ENCODE measurements around the gene DSCAM.

DNA sequence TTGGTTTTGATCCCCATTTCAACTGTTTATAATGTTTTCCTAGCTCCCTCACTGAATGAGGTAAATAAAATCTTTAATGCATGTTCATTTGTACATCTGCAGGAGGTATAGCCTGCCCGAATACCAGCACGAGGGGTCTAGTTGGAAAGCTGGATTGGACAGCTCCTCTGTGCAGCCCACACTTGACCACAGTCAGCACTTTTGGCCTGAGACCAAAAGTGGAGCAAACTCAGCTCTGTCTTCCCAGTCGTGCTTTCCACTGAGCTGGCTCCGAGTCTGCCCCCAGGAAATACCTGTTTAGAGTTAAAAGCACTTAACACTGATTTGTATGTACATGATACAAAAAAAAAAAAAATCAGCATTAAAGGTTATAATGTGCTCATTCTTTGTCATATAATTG, 224.4 kb downstream of the DSCAM start:
- TF ChIP-seq EZH2 (IDR thresholded peaks at IDR 0.05) (no peak), POLR2AphosphoS5 (IDR thresholded peaks at IDR 0.05; ENCODE audit: low read depth, low read length) (no peak), POLR2A (IDR thresholded peaks at IDR 0.05; ENCODE audit: borderline replicate concordance, extremely low read depth, insufficient read depth, insufficient read length) (no peak), SP1 (IDR thresholded peaks at IDR 0.05; ENCODE audit: low read depth) (no peak), MAX (IDR thresholded peaks at IDR 0.05) (no peak), EZH2phosphoT487 (IDR thresholded peaks at IDR 0.05; ENCODE audit: borderline replicate concordance) (no peak), ZFX (IDR thresholded peaks at IDR 0.05) (no peak), CBX3 (IDR thresholded peaks at IDR 0.05; ENCODE audit: low read depth) (no peak), RAD21 (IDR thresholded peaks at IDR 0.05; ENCODE audit: low read depth) (no peak), JUND (IDR thresholded peaks at IDR 0.05) (no peak)
- TF ChIP-seq, protein P1, sequence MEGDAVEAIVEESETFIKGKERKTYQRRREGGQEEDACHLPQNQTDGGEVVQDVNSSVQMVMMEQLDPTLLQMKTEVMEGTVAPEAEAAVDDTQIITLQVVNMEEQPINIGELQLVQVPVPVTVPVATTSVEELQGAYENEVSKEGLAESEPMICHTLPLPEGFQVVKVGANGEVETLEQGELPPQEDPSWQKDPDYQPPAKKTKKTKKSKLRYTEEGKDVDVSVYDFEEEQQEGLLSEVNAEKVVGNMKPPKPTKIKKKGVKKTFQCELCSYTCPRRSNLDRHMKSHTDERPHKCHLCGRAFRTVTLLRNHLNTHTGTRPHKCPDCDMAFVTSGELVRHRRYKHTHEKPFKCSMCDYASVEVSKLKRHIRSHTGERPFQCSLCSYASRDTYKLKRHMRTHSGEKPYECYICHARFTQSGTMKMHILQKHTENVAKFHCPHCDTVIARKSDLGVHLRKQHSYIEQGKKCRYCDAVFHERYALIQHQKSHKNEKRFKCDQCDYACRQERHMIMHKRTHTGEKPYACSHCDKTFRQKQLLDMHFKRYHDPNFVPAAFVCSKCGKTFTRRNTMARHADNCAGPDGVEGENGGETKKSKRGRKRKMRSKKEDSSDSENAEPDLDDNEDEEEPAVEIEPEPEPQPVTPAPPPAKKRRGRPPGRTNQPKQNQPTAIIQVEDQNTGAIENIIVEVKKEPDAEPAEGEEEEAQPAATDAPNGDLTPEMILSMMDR (IDR thresholded peaks at IDR 0.05 in 2 of 3, conservative IDR thresholded peaks at IDR 0.05 in 1 of 3; ENCODE audit: borderline replicate concordance in 1 of 3, insufficient read depth in 1 of 3, low read depth in 2 of 3, low read length in 2 of 3) = no peak
- TF ChIP-seq, protein P2, sequence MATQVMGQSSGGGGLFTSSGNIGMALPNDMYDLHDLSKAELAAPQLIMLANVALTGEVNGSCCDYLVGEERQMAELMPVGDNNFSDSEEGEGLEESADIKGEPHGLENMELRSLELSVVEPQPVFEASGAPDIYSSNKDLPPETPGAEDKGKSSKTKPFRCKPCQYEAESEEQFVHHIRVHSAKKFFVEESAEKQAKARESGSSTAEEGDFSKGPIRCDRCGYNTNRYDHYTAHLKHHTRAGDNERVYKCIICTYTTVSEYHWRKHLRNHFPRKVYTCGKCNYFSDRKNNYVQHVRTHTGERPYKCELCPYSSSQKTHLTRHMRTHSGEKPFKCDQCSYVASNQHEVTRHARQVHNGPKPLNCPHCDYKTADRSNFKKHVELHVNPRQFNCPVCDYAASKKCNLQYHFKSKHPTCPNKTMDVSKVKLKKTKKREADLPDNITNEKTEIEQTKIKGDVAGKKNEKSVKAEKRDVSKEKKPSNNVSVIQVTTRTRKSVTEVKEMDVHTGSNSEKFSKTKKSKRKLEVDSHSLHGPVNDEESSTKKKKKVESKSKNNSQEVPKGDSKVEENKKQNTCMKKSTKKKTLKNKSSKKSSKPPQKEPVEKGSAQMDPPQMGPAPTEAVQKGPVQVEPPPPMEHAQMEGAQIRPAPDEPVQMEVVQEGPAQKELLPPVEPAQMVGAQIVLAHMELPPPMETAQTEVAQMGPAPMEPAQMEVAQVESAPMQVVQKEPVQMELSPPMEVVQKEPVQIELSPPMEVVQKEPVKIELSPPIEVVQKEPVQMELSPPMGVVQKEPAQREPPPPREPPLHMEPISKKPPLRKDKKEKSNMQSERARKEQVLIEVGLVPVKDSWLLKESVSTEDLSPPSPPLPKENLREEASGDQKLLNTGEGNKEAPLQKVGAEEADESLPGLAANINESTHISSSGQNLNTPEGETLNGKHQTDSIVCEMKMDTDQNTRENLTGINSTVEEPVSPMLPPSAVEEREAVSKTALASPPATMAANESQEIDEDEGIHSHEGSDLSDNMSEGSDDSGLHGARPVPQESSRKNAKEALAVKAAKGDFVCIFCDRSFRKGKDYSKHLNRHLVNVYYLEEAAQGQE (IDR thresholded peaks at IDR 0.05; ENCODE audit: low read depth) = no peak
- TF ChIP-seq, protein P3, sequence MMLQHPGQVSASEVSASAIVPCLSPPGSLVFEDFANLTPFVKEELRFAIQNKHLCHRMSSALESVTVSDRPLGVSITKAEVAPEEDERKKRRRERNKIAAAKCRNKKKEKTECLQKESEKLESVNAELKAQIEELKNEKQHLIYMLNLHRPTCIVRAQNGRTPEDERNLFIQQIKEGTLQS (IDR thresholded peaks at IDR 0.05) = no peak

Data from HCT116 (cell line).